ENCODE results near the gene PBX2.

Gene PBX2

DNA sequence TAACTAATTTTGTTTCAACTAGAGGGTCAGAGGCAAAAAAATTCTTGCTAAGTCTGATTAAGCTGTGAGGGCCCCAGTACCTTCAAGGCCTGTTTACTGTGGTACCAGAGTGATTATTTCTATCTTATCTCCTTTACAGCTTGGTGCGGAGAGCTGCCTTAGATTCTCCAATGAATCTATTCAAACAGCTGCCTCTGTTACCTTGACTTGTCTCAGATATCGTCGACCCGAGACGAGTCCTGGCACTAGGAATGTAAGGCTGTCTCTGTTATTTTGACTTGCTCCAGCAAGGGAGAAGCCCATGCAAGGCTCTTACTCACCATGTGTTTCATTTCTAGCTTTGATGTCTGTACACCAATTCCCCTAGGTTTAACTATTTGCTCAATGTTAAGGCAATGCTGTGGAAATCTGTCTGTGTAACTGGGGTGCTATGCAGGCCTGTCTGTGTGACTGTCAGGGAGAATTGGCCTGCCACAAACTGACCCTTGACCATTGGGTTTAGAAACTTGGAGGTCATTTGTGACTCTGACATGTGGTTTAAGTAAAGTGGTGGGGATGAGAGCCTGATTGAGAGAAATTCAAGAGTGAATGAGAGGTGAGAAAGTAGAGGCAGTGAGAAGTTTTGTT is 49.5 kb downstream of the PBX2 start:
- DNase-seq = no peak
- Mint-ChIP-seq H3K4me1 (peaks cover 23% of the 10 kb centered on the region), H3K36me3 (ENCODE audit: low read depth) (no peaks in the 10 kb centered on the region), H3K27ac (no peak overlapping the region), H3K9me3 (no peaks in the 10 kb centered on the region), H3K27me3 (ENCODE audit: low read depth, poor library complexity) (peaks cover 10% of the 10 kb centered on the region), H3K4me3 (no peak overlapping the region)
- TF ChIP-seq, protein P1, sequence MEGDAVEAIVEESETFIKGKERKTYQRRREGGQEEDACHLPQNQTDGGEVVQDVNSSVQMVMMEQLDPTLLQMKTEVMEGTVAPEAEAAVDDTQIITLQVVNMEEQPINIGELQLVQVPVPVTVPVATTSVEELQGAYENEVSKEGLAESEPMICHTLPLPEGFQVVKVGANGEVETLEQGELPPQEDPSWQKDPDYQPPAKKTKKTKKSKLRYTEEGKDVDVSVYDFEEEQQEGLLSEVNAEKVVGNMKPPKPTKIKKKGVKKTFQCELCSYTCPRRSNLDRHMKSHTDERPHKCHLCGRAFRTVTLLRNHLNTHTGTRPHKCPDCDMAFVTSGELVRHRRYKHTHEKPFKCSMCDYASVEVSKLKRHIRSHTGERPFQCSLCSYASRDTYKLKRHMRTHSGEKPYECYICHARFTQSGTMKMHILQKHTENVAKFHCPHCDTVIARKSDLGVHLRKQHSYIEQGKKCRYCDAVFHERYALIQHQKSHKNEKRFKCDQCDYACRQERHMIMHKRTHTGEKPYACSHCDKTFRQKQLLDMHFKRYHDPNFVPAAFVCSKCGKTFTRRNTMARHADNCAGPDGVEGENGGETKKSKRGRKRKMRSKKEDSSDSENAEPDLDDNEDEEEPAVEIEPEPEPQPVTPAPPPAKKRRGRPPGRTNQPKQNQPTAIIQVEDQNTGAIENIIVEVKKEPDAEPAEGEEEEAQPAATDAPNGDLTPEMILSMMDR (IDR thresholded peaks at IDR 0.05) = no peak

DNA sequence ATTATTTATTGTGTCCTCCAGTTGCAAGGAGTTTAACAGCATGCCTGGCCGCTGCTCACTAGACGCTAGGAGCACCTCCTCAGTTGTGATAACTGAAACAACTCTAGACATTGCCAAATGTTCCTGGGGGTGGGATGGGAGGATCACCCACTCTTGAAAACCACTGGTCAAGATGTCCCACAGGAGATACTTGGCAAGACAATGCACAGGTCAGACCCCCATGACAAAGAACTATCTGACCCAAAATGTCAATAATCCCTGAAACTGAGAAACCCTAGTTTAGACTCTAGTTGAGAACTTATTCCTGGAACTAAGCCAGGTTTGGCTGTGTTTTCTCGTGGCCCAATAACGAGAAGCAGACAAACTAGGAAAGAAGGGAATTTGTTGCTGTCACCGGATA is 50.4 kb downstream of the PBX2 start:
- Mint-ChIP-seq H3K36me3 (ENCODE audit: low read depth) (no peaks in the 10 kb centered on the region), H3K27me3 (ENCODE audit: low read depth, poor library complexity) (peaks cover 18% of the 10 kb centered on the region), H3K4me1 (peaks cover 27% of the 10 kb centered on the region), H3K27ac (no peak overlapping the region), H3K9me3 (no peaks in the 10 kb centered on the region), H3K4me3 (no peak overlapping the region)
- TF ChIP-seq, protein P1 (IDR thresholded peaks at IDR 0.05) = no peak
- no peak for DNase-seq

DNA sequence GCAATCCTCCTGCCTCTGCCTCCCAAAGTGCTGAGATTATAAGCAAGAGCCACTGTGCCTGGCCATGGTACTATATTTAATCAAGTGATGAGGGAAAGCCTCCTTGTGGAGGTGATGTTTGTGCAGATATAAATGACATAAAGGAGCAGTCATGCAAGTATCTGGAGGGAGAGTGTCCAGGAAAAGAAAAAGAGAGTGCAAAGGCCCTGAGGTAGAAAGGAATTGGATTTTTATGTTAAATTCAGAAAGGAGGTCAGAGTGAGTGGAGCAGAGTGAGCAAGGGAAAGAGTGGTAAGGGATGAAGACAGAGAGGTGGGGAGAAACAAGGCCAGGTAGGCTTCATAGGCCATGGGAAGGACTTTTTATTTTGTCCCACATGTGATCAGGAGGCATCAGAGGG is 52.5 kb downstream of the PBX2 start:
- Mint-ChIP-seq H3K27ac (no peak overlapping the region), H3K9me3 (no peaks in the 10 kb centered on the region), H3K36me3 (ENCODE audit: low read depth) (no peaks in the 10 kb centered on the region), H3K27me3 (ENCODE audit: low read depth, poor library complexity) (peaks cover 36% of the 10 kb centered on the region), H3K4me1 (peaks cover 27% of the 10 kb centered on the region), H3K4me3 (no peak overlapping the region)
- DNase-seq = no peak
- TF ChIP-seq, protein P1 (IDR thresholded peaks at IDR 0.05) = no peak

Data from nephron progenitor cell (in vitro differentiated cells).